ENCODE results near the gene SP8.
"Not testable (repeated sequence)": the region's sequence is repeated elsewhere in the genome, so short reads cannot be mapped to it uniquely, and the experiment has no call there.

The SP8 gene

DNA sequence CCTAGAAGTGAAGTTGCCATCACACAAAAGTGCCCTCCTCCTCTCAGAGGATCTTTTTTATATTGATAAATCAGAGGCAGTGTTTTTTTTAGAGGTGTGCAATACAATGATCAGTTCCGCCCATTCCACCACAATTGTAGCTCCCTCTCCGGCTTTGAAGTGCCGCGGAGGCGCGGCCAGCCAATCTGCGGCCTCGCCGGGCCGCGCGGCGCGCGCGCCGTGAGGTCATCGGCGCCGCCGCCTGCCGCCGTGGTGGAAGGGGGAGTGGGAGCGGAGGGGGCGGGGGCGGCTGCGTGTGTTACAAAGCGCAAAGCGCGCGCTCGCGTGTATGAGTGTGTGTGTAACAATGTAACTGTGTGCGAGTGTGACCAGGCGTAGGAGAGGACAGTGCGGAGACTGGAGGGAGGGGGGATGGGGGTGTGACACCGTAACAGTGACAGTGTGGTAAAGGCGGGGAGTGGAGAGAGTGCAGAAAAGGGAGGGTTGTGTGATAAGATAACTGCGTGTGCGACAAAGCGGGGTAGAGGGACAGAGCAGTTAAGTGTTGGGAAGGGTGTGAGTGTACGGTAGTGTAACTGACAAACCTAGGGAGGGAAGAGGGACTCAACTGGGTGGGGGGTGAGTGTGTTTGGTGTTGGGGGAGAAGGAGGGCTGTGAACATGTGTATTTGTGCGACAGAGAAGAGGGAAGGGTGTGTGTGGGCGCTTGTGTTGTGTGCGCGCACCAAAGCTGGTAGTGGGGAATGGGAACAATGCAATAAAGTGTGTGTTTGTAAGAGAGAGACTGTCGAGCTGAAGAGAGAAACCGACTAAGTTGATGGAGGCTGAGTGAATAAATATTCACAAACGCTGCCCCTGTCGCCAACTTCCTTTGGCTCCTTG, at the start of gene SP8:
SP8 (minus strand) TSS at position 108 of the 881 bp plus-strand sequence; CDS start at position 20, 88 bp downstream.
- DNase-seq = no peak

DNA sequence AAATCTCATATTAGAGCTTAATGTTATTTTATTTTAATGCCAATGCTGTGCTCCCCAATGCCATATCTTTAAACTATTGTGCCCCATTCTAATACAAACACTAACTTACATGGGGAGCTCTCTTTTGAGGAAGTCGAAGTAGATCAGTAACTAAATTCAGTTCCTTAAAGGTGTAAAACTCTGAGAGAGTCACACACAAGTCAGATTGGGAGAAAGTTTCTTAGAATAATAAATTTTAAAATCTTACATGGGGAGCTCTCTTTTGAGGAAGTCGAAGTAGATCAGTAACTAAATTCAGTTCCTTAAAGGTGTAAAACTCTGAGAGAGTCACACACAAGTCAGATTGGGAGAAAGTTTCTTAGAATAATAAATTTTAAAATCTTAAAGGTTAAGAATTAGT, 49.7 kb upstream of the SP8 start:
- DNase-seq = not testable (repeated sequence)

DNA sequence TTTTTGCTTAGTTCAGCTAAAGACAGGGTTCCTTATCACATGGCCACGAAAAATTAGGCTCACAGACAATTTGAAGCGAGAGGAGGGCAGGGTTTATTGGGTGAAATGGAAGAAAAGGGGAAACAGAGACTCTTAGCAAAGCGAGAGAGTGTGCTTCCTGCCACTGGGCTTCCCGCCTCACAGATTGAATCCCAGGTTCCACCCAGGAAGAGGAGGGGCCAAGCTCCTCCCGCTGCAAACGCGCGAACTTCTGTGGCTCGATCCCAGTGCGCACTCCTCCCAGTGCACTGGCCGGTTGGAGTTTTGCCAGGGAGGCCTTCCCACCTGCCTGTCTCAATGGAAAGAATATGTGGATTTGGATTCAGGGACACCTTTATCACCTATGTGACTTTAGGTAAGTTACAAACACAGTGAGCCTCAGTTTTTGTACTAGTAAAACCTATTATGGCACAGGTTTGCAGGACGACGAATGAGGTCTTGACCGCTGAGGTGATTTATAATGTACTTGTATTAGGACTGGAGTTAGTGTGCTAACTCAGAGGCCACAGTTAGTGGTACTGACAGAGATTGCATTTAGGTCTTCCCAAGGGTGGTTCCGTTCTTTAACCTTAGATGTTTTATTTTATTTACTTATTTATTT, 48.5 kb upstream of the SP8 start:
- no peak for DNase-seq

DNA sequence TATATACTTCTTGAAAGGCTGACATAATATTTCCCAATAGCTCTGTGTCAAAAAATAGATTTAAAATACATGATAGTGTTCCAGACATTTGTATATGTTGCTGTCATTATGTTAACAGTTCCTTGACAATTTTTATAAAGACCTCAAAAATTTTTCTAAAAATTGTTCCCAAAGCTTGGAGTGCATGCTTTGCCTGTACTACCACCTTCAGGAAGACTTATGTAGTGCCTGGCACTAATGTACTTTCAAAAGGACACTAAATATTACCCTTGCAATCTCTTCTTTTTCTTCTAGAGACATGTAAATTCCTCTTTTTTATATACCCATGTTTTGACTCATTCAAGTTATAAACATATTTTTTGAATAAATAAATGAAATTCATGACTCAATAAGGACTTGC, 48.0 kb upstream of the SP8 start:
- DNase-seq = no peak

GRCh38 chr7:20831956-20832355, 45.3 kb upstream of the SP8 start:
- DNase-seq = no peak

DNA sequence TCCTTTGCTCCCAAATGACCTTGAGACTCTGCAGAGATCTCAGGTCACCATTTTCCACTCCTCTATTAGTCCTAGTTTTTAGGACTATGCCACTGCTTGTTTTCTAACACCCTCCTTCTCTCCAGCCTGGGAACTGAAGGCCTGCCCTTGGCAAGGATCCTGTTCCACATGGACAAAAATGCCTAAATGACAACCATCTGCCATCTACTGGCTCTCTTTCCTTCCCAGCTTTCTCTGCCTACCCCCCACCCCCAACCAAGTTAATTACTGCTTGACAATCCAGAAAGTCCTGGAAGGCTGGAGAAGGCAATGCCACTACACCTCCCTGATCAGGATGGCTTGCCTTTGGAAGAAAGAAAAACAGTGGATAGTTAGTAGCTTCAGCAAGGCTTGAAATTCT, 44.8 kb upstream of the SP8 start:
- DNase-seq = no peak

DNA sequence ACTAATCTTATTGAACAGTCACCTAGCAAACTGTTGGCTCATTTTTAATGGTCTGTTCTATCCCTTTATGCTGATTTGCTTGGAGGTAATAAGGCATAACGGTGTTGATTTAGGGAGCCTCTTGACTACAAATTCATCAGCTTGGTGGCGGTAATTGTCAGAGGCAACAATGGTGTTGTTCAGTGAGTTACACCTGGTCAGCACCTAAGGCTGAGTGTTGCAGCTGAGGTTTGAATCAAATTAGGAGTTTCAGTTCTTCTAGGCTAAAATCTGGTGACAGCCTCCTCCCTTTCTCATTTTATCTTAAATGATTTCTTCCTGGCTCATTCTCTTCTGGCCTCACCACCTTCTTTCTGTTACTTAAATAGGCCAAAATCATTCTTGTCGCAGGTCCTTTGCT, 42.3 kb upstream of the SP8 start:
- no peak for DNase-seq

DNA sequence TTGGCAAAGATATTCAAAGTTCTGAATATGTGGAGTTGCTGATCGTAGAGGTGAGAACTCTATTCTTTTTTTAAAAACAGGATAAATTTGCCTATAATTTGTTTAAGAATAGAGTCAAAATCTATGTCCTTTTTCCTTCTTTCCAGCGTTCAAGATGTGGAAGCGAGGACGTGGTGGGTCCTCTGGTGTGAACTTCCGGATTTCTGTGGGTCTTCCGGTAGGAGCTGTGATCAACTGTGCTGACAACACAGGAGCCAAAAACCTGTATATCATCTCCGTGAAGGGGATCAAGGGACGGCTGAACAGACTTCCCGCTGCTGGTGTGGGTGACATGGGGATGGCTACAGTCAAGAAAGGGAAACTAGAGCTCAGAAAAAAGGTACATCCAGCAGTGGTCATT, 40.5 kb upstream of the SP8 start:
- DNase-seq = no peak

DNA sequence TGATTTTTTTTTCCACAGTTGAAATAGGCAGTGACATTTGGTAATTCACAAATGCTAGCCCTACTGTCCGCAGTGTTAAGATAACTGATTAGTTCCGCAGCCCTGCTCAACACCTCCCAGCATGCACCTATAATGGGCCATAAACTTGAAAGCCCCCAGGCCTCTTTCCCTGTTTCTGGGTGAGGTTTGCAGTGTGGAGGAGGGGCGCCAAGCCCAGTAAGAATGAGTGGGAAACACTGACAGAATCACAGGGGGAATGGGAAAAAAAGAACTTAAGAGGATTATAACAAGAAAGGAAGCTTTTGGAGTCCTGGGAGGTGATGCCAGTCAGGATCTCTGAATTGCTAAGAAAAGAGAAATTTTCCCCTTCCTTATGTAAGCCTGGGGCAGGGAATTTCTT, 39.6 kb upstream of the SP8 start:
- DNase-seq = no peak

- DNase-seq = no peak
Measured at GRCh38 chr7:20825555-20825954, 38.9 kb upstream of the SP8 start.

DNA sequence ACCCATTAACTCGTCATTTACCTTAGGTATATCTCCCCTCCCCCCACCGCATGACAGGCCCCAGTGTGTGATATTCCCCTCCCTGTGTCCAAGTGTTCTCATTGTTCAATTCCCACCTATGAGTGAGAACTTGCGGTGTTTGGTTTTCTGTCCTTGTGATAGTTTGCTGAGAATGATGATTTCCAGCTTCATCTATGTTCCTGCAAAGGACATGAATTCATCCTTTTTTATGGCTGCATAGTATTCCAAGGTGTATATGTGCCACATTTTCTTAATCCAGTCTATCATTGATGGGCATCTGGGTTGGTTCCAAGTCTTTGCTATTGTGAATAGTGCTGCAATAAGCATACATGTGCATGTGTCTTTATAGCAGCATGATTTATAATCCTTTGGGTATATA, 34.7 kb upstream of the SP8 start:
- DNase-seq = not testable (repeated sequence)

DNA sequence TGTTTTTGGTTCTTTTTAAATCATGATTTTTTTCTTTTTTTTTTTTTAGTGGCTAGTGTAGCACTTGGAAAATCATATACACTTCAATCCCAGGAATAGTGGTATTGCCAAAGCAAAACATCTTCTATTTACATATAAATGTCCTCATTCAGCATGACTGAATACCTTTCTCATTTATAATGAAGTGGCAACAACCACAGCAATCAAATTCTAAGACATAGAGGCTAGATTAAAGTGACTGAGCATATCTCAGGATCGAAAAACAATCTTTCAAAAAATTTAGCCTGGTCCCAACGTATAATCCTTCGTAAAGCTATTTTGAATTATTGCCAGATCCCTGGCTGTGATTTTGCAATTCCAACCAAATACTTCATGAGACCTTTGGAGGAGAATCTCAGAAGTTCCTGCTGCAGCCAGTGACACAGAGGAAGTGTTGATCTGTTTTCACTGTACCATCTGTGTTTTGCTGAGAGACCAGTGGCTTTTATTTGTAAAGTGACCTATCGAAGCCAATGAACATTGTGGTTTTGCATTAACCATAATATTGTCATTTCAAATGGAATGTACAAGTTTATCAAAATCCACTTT, 29.8 kb upstream of the SP8 start:
- DNase-seq = no peak

DNA sequence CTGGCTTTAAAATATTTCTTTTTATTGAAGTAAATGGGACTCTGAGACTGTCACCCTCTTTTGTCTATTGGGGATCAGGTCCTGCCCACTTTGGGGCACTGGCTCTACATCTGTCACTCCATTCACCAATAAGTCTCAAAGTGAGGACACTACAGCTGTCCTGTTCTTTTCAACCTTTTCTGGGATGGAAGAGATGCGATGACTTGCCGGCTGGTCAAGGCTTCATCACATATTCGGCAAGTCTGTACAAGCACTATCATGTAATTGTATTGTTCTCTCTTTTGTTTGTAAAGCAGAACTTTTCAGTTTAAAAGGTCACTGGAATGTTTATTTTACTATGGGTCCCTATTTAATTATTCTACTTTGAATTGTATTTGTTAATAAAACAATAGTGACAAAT, 17.7 kb upstream of the SP8 start:
- no peak for DNase-seq

DNA sequence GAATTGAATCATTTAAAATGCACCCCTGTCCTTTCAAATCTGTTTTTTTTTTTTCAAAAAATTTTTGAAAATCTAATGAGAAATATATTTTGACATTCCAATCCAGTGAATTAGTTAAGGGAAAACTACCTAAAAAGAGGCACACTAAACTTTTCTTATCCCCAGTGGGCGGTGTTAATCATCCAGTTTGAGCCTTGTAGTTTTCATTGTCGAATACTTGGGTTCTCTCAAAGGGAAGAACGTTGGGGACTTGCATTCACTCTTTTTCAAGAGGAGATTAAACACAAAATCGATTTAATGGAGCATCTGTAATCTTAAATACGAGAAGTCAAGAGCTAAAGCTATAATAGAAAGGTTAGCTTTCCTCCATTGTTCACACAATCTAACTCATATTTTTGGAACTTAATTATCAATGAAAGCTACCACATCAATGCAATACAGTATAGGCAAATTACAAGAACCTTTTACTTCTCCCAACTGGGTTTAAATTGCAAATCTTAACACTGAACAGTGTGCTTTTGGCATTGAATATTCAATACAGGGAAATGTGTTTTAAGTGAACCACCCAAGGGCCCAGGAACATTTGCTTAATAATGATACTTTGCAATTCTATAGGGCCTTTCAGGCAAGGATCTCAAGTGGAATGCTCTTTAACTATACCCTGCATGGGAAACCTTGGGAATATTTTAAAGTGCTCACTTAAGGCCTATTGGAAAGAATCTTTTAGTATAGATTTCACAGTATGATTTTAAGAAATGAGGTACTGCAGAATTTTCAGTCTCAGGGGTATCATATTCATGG, 13.1 kb upstream of the SP8 start:
- no peak for DNase-seq

GRCh38 chr7:20798694-20799121, 12.0 kb upstream of the SP8 start:
- no peak for DNase-seq

GRCh38 chr7:20798081-20798693, 11.5 kb upstream of the SP8 start:
- peak; percentile 33 for DNase-seq

- peak; percentile 39 for DNase-seq
Measured at GRCh38 chr7:20797462-20798080, 10.9 kb upstream of the SP8 start.

- DNase-seq = no peak
Measured at GRCh38 chr7:20797042-20797461, 10.4 kb upstream of the SP8 start.

DNA sequence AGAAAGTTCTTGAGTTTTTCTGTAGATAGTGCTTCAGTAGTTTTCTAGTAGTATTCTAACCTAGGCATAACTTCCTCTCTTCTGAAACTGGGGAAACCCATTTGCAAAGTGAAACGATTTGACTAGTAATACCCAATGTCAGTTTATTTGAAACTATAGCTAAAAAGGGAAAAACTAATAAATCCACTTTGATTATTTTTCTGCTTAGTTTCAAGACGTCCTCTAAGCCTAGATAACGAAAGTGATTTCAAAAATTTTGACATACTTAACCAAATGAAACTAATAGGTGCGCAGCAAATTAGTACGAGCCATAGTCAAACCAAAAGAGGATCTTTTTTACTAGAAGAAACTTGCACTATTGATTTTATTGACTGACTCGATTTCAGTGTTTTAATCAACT, 9.8 kb upstream of the SP8 start:
- no peak for DNase-seq

DNA sequence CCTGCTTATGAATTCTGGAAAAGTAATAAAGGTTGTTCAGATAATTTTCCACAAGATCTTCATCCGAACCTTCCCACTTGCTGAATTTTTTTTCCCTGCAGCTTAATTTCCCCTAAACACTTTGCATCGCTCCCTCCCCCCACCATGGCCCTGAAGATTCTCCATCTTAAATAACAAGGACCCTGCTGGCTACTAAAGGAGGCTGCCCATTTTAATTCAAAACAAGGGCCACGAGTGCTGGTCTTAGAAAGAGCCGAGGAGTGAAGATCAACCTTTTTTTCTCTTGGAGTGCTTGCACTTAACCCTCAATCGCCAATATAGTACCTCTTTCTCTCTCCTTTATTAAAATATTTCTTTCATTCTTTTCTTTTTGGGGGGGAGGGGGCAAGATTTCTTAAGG, 9.2 kb upstream of the SP8 start:
- DNase-seq = no peak

DNA sequence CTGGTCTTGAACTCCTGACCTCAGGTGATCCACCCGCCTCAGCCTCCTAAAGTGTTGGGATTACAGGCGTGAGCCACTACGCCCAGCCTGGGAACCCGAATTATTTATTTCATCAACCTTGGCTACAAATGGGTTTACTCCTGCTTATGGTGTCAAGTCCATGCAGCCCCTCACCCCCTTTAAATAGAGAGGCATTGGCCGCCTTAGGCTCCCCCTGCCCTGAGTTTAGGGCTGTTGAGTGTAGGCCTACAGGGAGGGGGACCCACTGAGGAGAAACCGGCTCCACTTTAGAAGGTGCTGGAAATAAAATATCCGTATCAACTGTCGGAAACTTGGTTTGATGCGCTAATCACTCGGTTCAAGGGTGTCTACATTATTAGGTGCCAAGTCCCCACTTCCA, 8.7 kb upstream of the SP8 start:
- DNase-seq = no peak

GRCh38 chr7:20794676-20795075, 8.0 kb upstream of the SP8 start:
- no peak for DNase-seq

All from activated CD4-positive, alpha-beta T cell treated with anti-CD3 and anti-CD28 coated beads, Interleukin-2, amount 50 U/mL, for 16 hours (primary cell).